Keratinocyte (primary cell): ENCODE results near the gene LAMA3.

Source experiments
- CTCF ChIP-seq, 3 experiments: IDR thresholded peaks in 1 of 3; conservative IDR thresholded peaks in 1 of 3; optimal IDR thresholded peaks in 1 of 3; 2 replicates in 2 of 3; 3 replicates in 1 of 3; pipeline versions ENCODE3 to v1.5.1; 2011; ENCODE audit warnings: low read length in 3 of 3, mild to moderate bottlenecking in 3 of 3, moderate library complexity in 2 of 3, control low read depth in 1 of 3, inconsistent platforms in 1 of 3; ENCODE audit not compliant: insufficient read depth in 2 of 3; ENCODE audit errors: extremely low read depth in 1 of 3
- EZH2 ChIP-seq: IDR thresholded peaks from one replicate; pipeline ENCODE4 v1.6.1; 2012; ENCODE audit warnings: inconsistent platforms, mild to moderate bottlenecking, low read length, moderate library complexity

GRCh38 chr18:23945416-23946079 lies 256.3 kb downstream of the LAMA3 start:
- no peak for TF ChIP-seq CTCF (optimal IDR thresholded peaks at IDR 0.05 in 1 of 3, IDR thresholded peaks at IDR 0.05 in 1 of 3, conservative IDR thresholded peaks at IDR 0.05 in 1 of 3; ENCODE audit: extremely low read depth in 1 of 3, insufficient read depth in 2 of 3, low read length in 3 of 3)
- TF ChIP-seq EZH2: no peak
